Measurements from ENCODE around the gene KMT2B.
"Not testable (repeated sequence)": the region's sequence is repeated elsewhere in the genome, so short reads cannot be mapped to it uniquely, and the experiment has no call there.

GRCh38 chr19:35772362-35772761, 54.6 kb downstream of the KMT2B start:
- not testable (repeated sequence) for TF ChIP-seq CTCF, POLR2A (IDR thresholded peaks at IDR 0.05)
